ENCODE measurements around the gene SNRK. TPM values are rescaled to one million over a fixed set of nuclear protein-coding genes. Genes with fewer than 3 reads are reported as not detected.

Gene SNRK
- total and polyA plus RNA-seq, 11 donors, result 9.3 to 41.5 (median 23.0) TPM

DNA sequence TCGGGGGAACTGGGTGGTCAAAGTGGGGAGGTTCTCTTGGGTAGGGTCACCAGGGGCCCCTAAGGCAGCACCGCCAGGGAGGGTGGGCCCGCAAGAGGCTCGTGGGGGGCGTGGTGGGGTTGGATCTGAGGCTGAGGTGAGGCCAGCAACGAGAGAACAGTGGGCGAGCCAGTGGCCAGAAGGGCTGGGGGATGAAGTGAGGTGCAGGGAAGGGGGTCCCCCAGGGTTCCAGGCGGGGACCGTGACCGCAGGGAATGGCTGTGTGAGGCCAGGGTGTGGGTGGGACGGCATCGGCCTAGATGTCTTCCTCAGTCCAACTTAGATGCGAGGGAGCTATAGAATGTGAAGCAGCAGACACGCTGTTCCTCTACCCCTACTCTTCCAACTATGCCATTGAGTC lies 78.2 kb downstream of the SNRK start:
- WGBS, 4 donors, result 97 to 99% (median 98%) methylated on average over 12 to 14 of the region's 14 CpGs
- peaks cover 0 to 43% (median 17%) of the 10 kb centered on the region in 12 donors for H3K4me1 ChIP-seq
- no peaks in the 10 kb centered on the region for H3K9me3 ChIP-seq
- intact Hi-C loops (cut with DNase I), result no loop called here
- TF ChIP-seq, protein P1, sequence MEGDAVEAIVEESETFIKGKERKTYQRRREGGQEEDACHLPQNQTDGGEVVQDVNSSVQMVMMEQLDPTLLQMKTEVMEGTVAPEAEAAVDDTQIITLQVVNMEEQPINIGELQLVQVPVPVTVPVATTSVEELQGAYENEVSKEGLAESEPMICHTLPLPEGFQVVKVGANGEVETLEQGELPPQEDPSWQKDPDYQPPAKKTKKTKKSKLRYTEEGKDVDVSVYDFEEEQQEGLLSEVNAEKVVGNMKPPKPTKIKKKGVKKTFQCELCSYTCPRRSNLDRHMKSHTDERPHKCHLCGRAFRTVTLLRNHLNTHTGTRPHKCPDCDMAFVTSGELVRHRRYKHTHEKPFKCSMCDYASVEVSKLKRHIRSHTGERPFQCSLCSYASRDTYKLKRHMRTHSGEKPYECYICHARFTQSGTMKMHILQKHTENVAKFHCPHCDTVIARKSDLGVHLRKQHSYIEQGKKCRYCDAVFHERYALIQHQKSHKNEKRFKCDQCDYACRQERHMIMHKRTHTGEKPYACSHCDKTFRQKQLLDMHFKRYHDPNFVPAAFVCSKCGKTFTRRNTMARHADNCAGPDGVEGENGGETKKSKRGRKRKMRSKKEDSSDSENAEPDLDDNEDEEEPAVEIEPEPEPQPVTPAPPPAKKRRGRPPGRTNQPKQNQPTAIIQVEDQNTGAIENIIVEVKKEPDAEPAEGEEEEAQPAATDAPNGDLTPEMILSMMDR (IDR thresholded peaks at IDR 0.05), result no peak
- no peak for TF ChIP-seq POLR2A (IDR thresholded peaks at IDR 0.05)
- H3K4me3 ChIP-seq, result no peak overlapping the region
- DNase-seq (no peak), ATAC-seq (no peak)
- no peaks in the 10 kb centered on the region for H3K27me3 ChIP-seq
- peaks cover 0 to 4% (median 0%) of the 10 kb centered on the region in 9 donors for H3K36me3 ChIP-seq
- peak overlapping the region in 8 of 12 donors; percentile 17 to 71 (median 50) for H3K27ac ChIP-seq

DNA sequence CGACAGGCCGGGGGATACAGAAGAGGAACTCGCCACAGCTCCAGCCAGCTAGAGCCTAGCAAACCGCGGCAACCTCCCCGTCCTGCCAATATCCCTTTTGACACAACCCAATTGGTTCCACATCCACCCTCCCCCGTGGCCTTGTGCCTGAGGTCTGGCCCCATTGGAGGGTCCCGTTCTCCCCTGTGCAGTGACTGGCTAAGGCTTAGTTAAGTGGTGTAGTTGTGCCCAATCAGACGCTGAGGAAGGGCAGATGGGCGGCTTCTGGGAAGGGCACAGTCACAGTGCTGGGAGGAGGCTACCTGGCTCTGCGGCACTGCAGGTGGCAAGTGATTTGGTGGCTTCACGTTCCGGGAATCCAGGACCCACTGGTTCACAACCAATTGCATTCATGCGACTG lies 78.6 kb downstream of the SNRK start:
- intact Hi-C loops (cut with DNase I), result no loop called here

DNA sequence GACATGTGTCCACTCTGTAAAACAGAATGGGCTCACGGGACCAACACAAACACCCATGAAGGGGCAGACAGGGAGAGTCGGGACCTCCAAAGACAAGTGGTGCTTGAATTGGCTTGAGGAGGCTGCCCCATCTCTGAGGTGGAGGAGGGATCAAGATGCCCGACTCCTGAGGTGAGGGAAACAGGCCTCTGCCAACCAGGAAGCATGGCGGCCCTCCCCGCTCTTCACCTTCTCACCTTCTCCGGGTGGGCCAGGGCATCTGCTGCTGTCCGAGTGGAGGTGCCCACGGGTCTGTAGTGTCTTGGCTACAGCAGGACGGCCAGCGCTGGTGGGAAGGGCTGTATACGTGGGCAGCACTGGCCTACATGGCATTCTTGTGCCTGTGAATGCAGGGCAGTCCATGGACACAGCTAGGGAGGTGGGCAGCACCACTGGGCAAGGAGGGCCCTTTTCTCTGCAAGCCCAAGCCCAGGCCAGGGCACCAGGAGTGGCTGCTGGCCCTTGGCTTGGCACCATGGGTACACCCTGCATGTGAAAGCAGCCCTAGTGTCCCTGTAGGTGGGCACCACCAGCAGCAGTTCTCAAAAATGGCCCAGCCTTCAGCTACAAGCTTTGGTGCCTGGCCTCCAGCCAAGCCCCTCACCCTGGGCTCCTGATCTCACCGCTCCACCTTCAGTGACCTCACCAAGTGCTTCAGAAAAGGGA lies 79.4 kb downstream of the SNRK start:
- no peak overlapping the region for H3K4me3 ChIP-seq
- intact Hi-C loops (cut with DNase I), result no loop called here
- no peak for DNase-seq
- H3K27ac ChIP-seq, result peak overlapping the region in 6 of 12 donors; percentile 49 to 71 (median 61)
- H3K27me3 ChIP-seq, result no peaks in the 10 kb centered on the region
- peaks cover 0 to 44% (median 17%) of the 10 kb centered on the region in 12 donors for H3K4me1 ChIP-seq
- no peak for TF ChIP-seq POLR2A (IDR thresholded peaks at IDR 0.05)
- TF ChIP-seq, protein P1 (IDR thresholded peaks at IDR 0.05), result no peak
- 95 to 98% (median 96%) methylated on average over 10 to 12 of the region's 12 CpGs for WGBS, 4 donors
- H3K9me3 ChIP-seq, result no peaks in the 10 kb centered on the region
- ATAC-seq, result no peak
- peaks cover 0 to 4% (median 0%) of the 10 kb centered on the region in 9 donors for H3K36me3 ChIP-seq

More for the DNA sequence above, 78.6 kb downstream of the SNRK start:
- ATAC-seq (no peak), DNase-seq (no peak)
- H3K27ac ChIP-seq, result peak overlapping the region in 6 of 12 donors; percentile 3 to 71 (median 51)
- peaks cover 0 to 4% (median 0%) of the 10 kb centered on the region in 9 donors for H3K36me3 ChIP-seq
- peaks cover 0 to 46% (median 17%) of the 10 kb centered on the region in 12 donors for H3K4me1 ChIP-seq
- 96 to 98% (median 98%) methylated on average over 7 to 14 of the region's 14 CpGs for WGBS, 4 donors
- no peak overlapping the region for H3K4me3 ChIP-seq
- no peaks in the 10 kb centered on the region for H3K9me3 ChIP-seq
- TF ChIP-seq POLR2A (IDR thresholded peaks at IDR 0.05), result no peak
- TF ChIP-seq, protein P1 (IDR thresholded peaks at IDR 0.05), result no peak
- no peaks in the 10 kb centered on the region for H3K27me3 ChIP-seq

DNA sequence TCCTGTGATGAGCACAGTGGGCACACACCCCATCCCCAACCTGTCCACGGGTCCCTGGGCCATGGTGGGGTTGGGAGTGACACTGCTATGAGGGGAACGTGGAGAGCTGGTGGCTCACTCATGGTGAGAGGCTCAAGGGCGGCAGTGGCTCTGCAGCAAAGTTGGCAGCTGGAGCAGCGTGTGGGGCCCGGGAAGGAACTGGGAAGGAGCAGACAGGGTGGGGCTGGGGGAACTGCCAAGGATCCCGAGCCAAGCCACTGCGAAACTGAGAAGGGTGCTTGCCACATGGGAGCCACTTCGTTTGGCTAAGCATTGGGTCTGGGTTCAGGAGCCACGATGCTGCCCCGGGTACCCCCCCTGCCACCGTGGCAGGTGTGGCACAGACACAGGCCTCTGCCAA lies 80.1 kb downstream of the SNRK start:
- intact Hi-C loops (cut with DNase I), result no loop called here
- peak in 1 of 4 donors; percentile 30 for ATAC-seq
- WGBS, 4 donors, result 62 to 77% (median 70%) methylated on average over 11 of the region's 11 CpGs

More for the DNA sequence above, 80.1 kb downstream of the SNRK start:
- Histone ChIP-seq H3K36me3 (peaks cover 0 to 4% (median 0%) of the 10 kb centered on the region in 9 donors), H3K4me3 (no peak overlapping the region), H3K27ac (peak overlapping the region in 9 of 12 donors; percentile 24 to 71 (median 52)), H3K27me3 (no peaks in the 10 kb centered on the region), H3K4me1 (peaks cover 0 to 37% (median 12%) of the 10 kb centered on the region in 12 donors), H3K9me3 (no peaks in the 10 kb centered on the region)
- DNase-seq, result peak in 1 of 5 donors; percentile 58
- TF ChIP-seq, protein P1 (IDR thresholded peaks at IDR 0.05), result no peak
- TF ChIP-seq POLR2A (IDR thresholded peaks at IDR 0.05), result no peak

All from heart left ventricle (tissue), 16 donors.